BJ (cell line): ENCODE measurements around the gene FANCC. TPM values are rescaled to one million over a fixed set of nuclear protein-coding genes. Genes with fewer than 3 reads are reported as not detected.

Experiments
- CTCF ChIA-PET: fragments of 350-600 bp; formaldehyde crosslinking; extraction: SDS; loops from one replicate; lab custom pipeline; 2021; ENCODE audit warnings: antibody characterized with exemption, inconsistent platforms; lab: Yijun Ruan, JAX
- POLR2A ChIA-PET: fragments of 300-600 bp; sonication (Branson Sonifier 250); formaldehyde crosslinking; extraction: SDS; loops from one replicate; lab custom pipeline; 2021; ENCODE audit warnings: antibody characterized with exemption; lab: Charles Lee
- DNase-seq: peaks from one replicate; pipeline ENCODE4 v3.0.0-alpha.2; 2011; ENCODE audit warnings: low read depth
- H3K27me3 ChIP-seq: 2 replicates; pipeline ENCODE4 v1.6.0; 2011; ENCODE audit warnings: low read length; ENCODE audit not compliant: control insufficient read depth, insufficient read depth
- H3K36me3 ChIP-seq: 2 replicates; pipeline ENCODE4 v1.5.1; 2011; ENCODE audit warnings: low read length; ENCODE audit not compliant: control insufficient read depth, insufficient read depth
- H3K4me3 ChIP-seq: 2 replicates; pipeline ENCODE4 v1.5.1; 2011; ENCODE audit warnings: low read depth, mild to moderate bottlenecking, control low read depth, low read length
- CTCF ChIP-seq: IDR thresholded peaks from 2 replicates; pipeline ENCODE4 v1.5.1; 2011; ENCODE audit warnings: low read depth, mild to moderate bottlenecking, control low read depth, inconsistent platforms, low read length, moderate library complexity; ENCODE audit not compliant: insufficient read depth
- polyA plus RNA-seq: library from polyadenylated mRNA; depleted of rRNA; stranded (reverse); fragments of >200 nt; gene quantifications from 2 replicates; pipeline ENCODE4 v1.2.3, GENCODE V29; 2011

Gene FANCC
- polyA plus RNA-seq, 1 experiment = 6.1 TPM

- DNase-seq = no peak
Measured at GRCh38 chr9:95096381-95096780, 221.1 kb downstream of the FANCC start.

GRCh38 chr9:95095641-95096355, 221.7 kb downstream of the FANCC start:
- POLR2A ChIA-PET = no interaction called here
- peaks cover 2% of the 10 kb centered on the region; the same call in 1 of the 2 replicates for H3K36me3 ChIP-seq
- DNase-seq = no peak
- H3K27me3 ChIP-seq = no peaks in the 10 kb centered on the region
- CTCF ChIA-PET = interaction anchor here (0.6 to 2.0 kb wide), 2 partner anchors 31 to 415 kb away, joined by 3 to 5 read pairs; no protein-coding TSS in a partner anchor
- no peak overlapping the region for H3K4me3 ChIP-seq
- no peak for TF ChIP-seq CTCF

More at GRCh38 chr9:95096381-95096780, 221.1 kb downstream of the FANCC start:
- no peaks in the 10 kb centered on the region for H3K27me3 ChIP-seq
- ChIA-PET POLR2A (no interaction called here), CTCF (interaction anchor here (1.3 kb wide), 1 partner anchor 428 kb away, joined by 3 read pairs; no protein-coding TSS in a partner anchor)
- H3K4me3 ChIP-seq = no peak overlapping the region
- H3K36me3 ChIP-seq = peaks cover 2% of the 10 kb centered on the region; the same call in 1 of the 2 replicates
- TF ChIP-seq CTCF = no peak

GRCh38 chr9:95094002-95094401, 223.5 kb downstream of the FANCC start:
- no peak for TF ChIP-seq CTCF
- DNase-seq = no peak
- POLR2A ChIA-PET = no interaction called here
- Histone ChIP-seq H3K27me3 (no peaks in the 10 kb centered on the region), H3K36me3 (peaks cover 8% of the 10 kb centered on the region), H3K4me3 (no peak overlapping the region)
- CTCF ChIA-PET = interaction anchor here (0.6 to 2.0 kb wide), 2 partner anchors 33 to 413 kb away, joined by 3 to 5 read pairs; no protein-coding TSS in a partner anchor

- POLR2A ChIA-PET = no interaction called here
- Histone ChIP-seq H3K4me3 (no peak overlapping the region), H3K36me3 (peaks cover 10% of the 10 kb centered on the region), H3K27me3 (no peaks in the 10 kb centered on the region)
- DNase-seq = no peak
- TF ChIP-seq CTCF = no peak
- CTCF ChIA-PET = interaction anchor here (0.6 to 0.7 kb wide), 2 partner anchors 34 to 74 kb away, joined by 3 to 4 read pairs; no protein-coding TSS in a partner anchor
Measured at GRCh38 chr9:95093586-95093985, 223.9 kb downstream of the FANCC start.

GRCh38 chr9:95092262-95093072, 225.0 kb downstream of the FANCC start:
- no peak for TF ChIP-seq CTCF
- no peak overlapping the region for H3K4me3 ChIP-seq
- H3K36me3 ChIP-seq = peaks cover 17% of the 10 kb centered on the region
- DNase-seq = peak; percentile 65
- ChIA-PET POLR2A (no interaction called here), CTCF (interaction anchor here (0.6 to 1.6 kb wide), 4 partner anchors 35 to 134 kb away, joined by 3 to 11 read pairs (median 4); no protein-coding TSS in a partner anchor)
- H3K27me3 ChIP-seq = no peaks in the 10 kb centered on the region
